ENCODE measurements around the gene NTM. TPM values are rescaled to one million over a fixed set of nuclear protein-coding genes. Genes with fewer than 3 reads are reported as not detected.

Gene NTM
- total RNA-seq, 1 experiment from 2014 or later = 8.6 TPM

- BruUV-seq (replicated peaks) = no TSS peak
- intact Hi-C loops (cut with micrococcal nuclease; ENCODE audit: unreplicated experiment) = no loop called here
- TF ChIP-seq CTCF (conservative IDR thresholded peaks at IDR 0.05; ENCODE audit: low read depth, low read length) (no peak), EZH2 (IDR thresholded peaks at IDR 0.05; ENCODE audit: borderline replicate concordance, low read depth, low read length, poor library complexity, severe bottlenecking) (no peak)
Observed at GRCh38 chr11:131588057-131588456, 217.6 kb downstream of the NTM start.

GRCh38 chr11:131591051-131591461 is 220.6 kb downstream of the NTM start:
- Histone ChIP-seq H3K9me3 (ENCODE audit: low read depth, low read length, poor library complexity, severe bottlenecking) (peaks cover 12% of the 10 kb centered on the region), H3K4me3 (ENCODE audit: low read depth, low read length, poor library complexity, severe bottlenecking) (no peak overlapping the region), H3K4me1 (ENCODE audit: insufficient read depth, low read length, poor library complexity, severe bottlenecking) (no peaks in the 10 kb centered on the region), H3K27ac (ENCODE audit: low read depth, low read length, poor library complexity, severe bottlenecking) (no peak overlapping the region), H3K27me3 (replicated peaks; ENCODE audit: insufficient read depth, low read depth, low read length, poor library complexity) (peaks cover 22% of the 10 kb centered on the region), H3K36me3 (ENCODE audit: insufficient read depth, low read length, poor library complexity, severe bottlenecking) (no peaks in the 10 kb centered on the region)
- CTCF ChIA-PET = no interaction called here
- no peak for TF ChIP-seq CTCF (conservative IDR thresholded peaks at IDR 0.05; ENCODE audit: low read depth, low read length)
- TF ChIP-seq EZH2 (IDR thresholded peaks at IDR 0.05; ENCODE audit: borderline replicate concordance, low read depth, low read length, poor library complexity, severe bottlenecking) = no peak
- intact Hi-C loops (cut with micrococcal nuclease; ENCODE audit: unreplicated experiment) = no loop called here
- no TSS peak for BruUV-seq (replicated peaks)
- POLR2A ChIA-PET (ENCODE audit: low non-redundant PET) = no interaction called here
- DNase-seq (ENCODE audit: low spot score) = peak; percentile 13

More at GRCh38 chr11:131588057-131588456, 217.6 kb downstream of the NTM start:
- Histone ChIP-seq H3K4me3 (ENCODE audit: low read depth, low read length, poor library complexity, severe bottlenecking) (no peak overlapping the region), H3K9me3 (ENCODE audit: low read depth, low read length, poor library complexity, severe bottlenecking) (peaks cover 12% of the 10 kb centered on the region), H3K4me1 (ENCODE audit: insufficient read depth, low read length, poor library complexity, severe bottlenecking) (no peaks in the 10 kb centered on the region), H3K27me3 (replicated peaks; ENCODE audit: insufficient read depth, low read depth, low read length, poor library complexity) (peaks cover 18% of the 10 kb centered on the region), H3K36me3 (ENCODE audit: insufficient read depth, low read length, poor library complexity, severe bottlenecking) (no peaks in the 10 kb centered on the region), H3K27ac (ENCODE audit: low read depth, low read length, poor library complexity, severe bottlenecking) (no peak overlapping the region)
- POLR2A ChIA-PET (ENCODE audit: low non-redundant PET) = no interaction called here
- DNase-seq (ENCODE audit: low spot score) = no peak
- CTCF ChIA-PET = no interaction called here

- peaks cover 6% of the 10 kb centered on the region for H3K9me3 ChIP-seq (ENCODE audit: low read depth, low read length, poor library complexity, severe bottlenecking)
- CTCF ChIA-PET = no interaction called here
- no peaks in the 10 kb centered on the region for H3K4me1 ChIP-seq (ENCODE audit: insufficient read depth, low read length, poor library complexity, severe bottlenecking)
- no peaks in the 10 kb centered on the region for H3K36me3 ChIP-seq (ENCODE audit: insufficient read depth, low read length, poor library complexity, severe bottlenecking)
- POLR2A ChIA-PET (ENCODE audit: low non-redundant PET) = no interaction called here
- no peak for DNase-seq (ENCODE audit: low spot score)
- TF ChIP-seq EZH2 (IDR thresholded peaks at IDR 0.05; ENCODE audit: borderline replicate concordance, low read depth, low read length, poor library complexity, severe bottlenecking) = no peak
- TF ChIP-seq CTCF (conservative IDR thresholded peaks at IDR 0.05; ENCODE audit: low read depth, low read length) = no peak
- intact Hi-C loops (cut with micrococcal nuclease; ENCODE audit: unreplicated experiment) = no loop called here
- no TSS peak for BruUV-seq (replicated peaks)
- no peak overlapping the region for H3K4me3 ChIP-seq (ENCODE audit: low read depth, low read length, poor library complexity, severe bottlenecking)
- H3K27ac ChIP-seq (ENCODE audit: low read depth, low read length, poor library complexity, severe bottlenecking) = no peak overlapping the region
- H3K27me3 ChIP-seq (replicated peaks; ENCODE audit: insufficient read depth, low read depth, low read length, poor library complexity) = peaks cover 31% of the 10 kb centered on the region
Observed at GRCh38 chr11:131592152-131592551, 221.7 kb downstream of the NTM start.
